GM12878 (cell line): ENCODE measurements around the gene TRAF2.

Experiments used
- ASH2L ChIP-seq: fragments of 300-600, 200-600 bp; sonication (generic); IDR thresholded peaks from 2 replicates; pipeline ENCODE4 v1.6.1; 2017; ENCODE audit warnings: low read depth, mild to moderate bottlenecking, borderline replicate concordance
- BCLAF1 ChIP-seq: fragments of 450-650 bp; IDR thresholded peaks from 2 replicates; pipeline ENCODE4 v1.6.1; 2017; ENCODE audit warnings: antibody characterized with exemption, mild to moderate bottlenecking, moderate library complexity
- CEBPZ ChIP-seq: fragments of 150-350 bp; IDR thresholded peaks from 2 replicates; pipeline ENCODE4 v1.6.1; 2016; ENCODE audit warnings: low read depth, low read length
- CTCF ChIP-seq, 3 experiments: IDR thresholded peaks in 2 of 3; conservative IDR thresholded peaks in 1 of 3; 2 replicates each; pipeline ENCODE4 v1.5.1; 2011; ENCODE audit warnings: low read depth in 3 of 3, low read length in 3 of 3, mild to moderate bottlenecking in 3 of 3, control low read depth in 2 of 3, moderate library complexity in 2 of 3, inconsistent platforms in 1 of 3, mixed read lengths in 1 of 3; ENCODE audit not compliant: control insufficient read depth in 2 of 3, insufficient read depth in 1 of 3; ENCODE audit errors: extremely low read depth in 1 of 3
- ELK1 ChIP-seq: IDR thresholded peaks from 2 replicates; pipeline ENCODE4 v1.6.1; 2012; ENCODE audit warnings: low read depth, low read length, improper control_type of control experiment
- MXI1 ChIP-seq: fragments of 150-350 bp; IDR thresholded peaks from 2 replicates; pipeline ENCODE4 v1.6.1; 2011; ENCODE audit warnings: low read depth, mild to moderate bottlenecking, inconsistent platforms, low read length, improper control_type of control experiment
- NBN ChIP-seq: fragments of 450-650 bp; IDR thresholded peaks from 2 replicates; pipeline ENCODE4 v1.6.1; 2016
- POLR2A ChIP-seq: IDR thresholded peaks from 2 replicates; pipeline ENCODE4 v1.6.1; 2011; ENCODE audit warnings: low read depth, mild to moderate bottlenecking, low read length
- SIX5 ChIP-seq: IDR thresholded peaks from 2 replicates; pipeline ENCODE4 v1.6.1; 2011; ENCODE audit warnings: mild to moderate bottlenecking, low read depth, low read length, moderate library complexity; ENCODE audit not compliant: severe bottlenecking
- SPI1 ChIP-seq: IDR thresholded peaks from 2 replicates; pipeline ENCODE4 v1.6.1; 2011; ENCODE audit warnings: low read depth, mild to moderate bottlenecking, low read length, moderate library complexity, borderline replicate concordance; ENCODE audit not compliant: insufficient read depth
- TBL1XR1 ChIP-seq: IDR thresholded peaks from 2 replicates; pipeline ENCODE4 v1.6.1; 2012; ENCODE audit warnings: low read depth, low read length, improper control_type of control experiment
- TF ChIP-seq, protein P1 (sequence below): IDR thresholded peaks from 2 replicates; pipeline ENCODE4 v1.6.1; 2012; ENCODE audit warnings: mild to moderate bottlenecking, low read depth, low read length

- TF ChIP-seq NBN (no peak), BCLAF1 (no peak), POLR2A (no peak), MXI1 (no peak), CEBPZ (no peak), ELK1 (no peak), CTCF (IDR thresholded peaks at IDR 0.05 in 2 of 3, conservative IDR thresholded peaks at IDR 0.05 in 1 of 3; ENCODE audit: control insufficient read depth in 2 of 3, extremely low read depth in 1 of 3, insufficient read depth in 1 of 3, low read depth in 3 of 3, low read length in 3 of 3) (no peak), SPI1 (no peak), SIX5 (no peak), ASH2L (no peak), TBL1XR1 (no peak)
- TF ChIP-seq, protein P1, sequence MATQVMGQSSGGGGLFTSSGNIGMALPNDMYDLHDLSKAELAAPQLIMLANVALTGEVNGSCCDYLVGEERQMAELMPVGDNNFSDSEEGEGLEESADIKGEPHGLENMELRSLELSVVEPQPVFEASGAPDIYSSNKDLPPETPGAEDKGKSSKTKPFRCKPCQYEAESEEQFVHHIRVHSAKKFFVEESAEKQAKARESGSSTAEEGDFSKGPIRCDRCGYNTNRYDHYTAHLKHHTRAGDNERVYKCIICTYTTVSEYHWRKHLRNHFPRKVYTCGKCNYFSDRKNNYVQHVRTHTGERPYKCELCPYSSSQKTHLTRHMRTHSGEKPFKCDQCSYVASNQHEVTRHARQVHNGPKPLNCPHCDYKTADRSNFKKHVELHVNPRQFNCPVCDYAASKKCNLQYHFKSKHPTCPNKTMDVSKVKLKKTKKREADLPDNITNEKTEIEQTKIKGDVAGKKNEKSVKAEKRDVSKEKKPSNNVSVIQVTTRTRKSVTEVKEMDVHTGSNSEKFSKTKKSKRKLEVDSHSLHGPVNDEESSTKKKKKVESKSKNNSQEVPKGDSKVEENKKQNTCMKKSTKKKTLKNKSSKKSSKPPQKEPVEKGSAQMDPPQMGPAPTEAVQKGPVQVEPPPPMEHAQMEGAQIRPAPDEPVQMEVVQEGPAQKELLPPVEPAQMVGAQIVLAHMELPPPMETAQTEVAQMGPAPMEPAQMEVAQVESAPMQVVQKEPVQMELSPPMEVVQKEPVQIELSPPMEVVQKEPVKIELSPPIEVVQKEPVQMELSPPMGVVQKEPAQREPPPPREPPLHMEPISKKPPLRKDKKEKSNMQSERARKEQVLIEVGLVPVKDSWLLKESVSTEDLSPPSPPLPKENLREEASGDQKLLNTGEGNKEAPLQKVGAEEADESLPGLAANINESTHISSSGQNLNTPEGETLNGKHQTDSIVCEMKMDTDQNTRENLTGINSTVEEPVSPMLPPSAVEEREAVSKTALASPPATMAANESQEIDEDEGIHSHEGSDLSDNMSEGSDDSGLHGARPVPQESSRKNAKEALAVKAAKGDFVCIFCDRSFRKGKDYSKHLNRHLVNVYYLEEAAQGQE: no peak
These were observed 77.0 kb downstream of the TRAF2 start for GRCh38 chr9:136963341-136963740.
